HCT116 (cell line): ENCODE data around the gene PHACTR1. TPM values are rescaled to one million over a fixed set of nuclear protein-coding genes. Genes with fewer than 3 reads are reported as not detected.

Source experiments
- ATAC-seq: fragments of 200-7000 bp; cut with Tn5 transposase; 2 replicates; pipeline ENCODE4 v1.9.1; 2020; ENCODE audit warnings: mild to moderate bottlenecking, moderate library complexity
- BruUV-seq: library from RNA; stranded (reverse); fragments of 400-500 nt; replicated peaks from 2 replicates; lab custom pipeline; 2021; lab: Mats Ljungman, UMichigan
- CTCF ChIA-PET: fragments of 300-600 bp; sonication (Branson Sonifier 250); formaldehyde crosslinking; loops from one replicate; lab custom pipeline; 2021; ENCODE audit warnings: antibody characterized with exemption; lab: Charles Lee
- POLR2A ChIA-PET: fragments of 300-600, 350-600 bp; sonication (Branson Sonifier 250); formaldehyde crosslinking; loops from one replicate; lab custom pipeline; 2021; ENCODE audit warnings: antibody characterized with exemption; lab: Charles Lee
- RAD21 ChIA-PET, 2 experiments: fragments of 300-600 bp; sonication (Branson Sonifier 250); formaldehyde crosslinking; loops; one replicate each; lab custom pipeline; 2023; ENCODE audit warnings: low total read pairs in 2 of 2; ENCODE audit not compliant: uncharacterized antibody in 2 of 2, unreplicated experiment in 2 of 2, low non-redundant PET in 1 of 2; lab: Charles Lee
- DNase-seq: peaks from one replicate; pipeline ENCODE4 v3.0.0-alpha.2; 2010; ENCODE audit warnings: low read depth, low spot score
- H2AFZ ChIP-seq: fragments of 200-600 bp; shearing (Covaris generic), sonication (generic); 2 replicates; pipeline ENCODE4 v1.6.1; 2017; ENCODE audit warnings: low read depth, mixed run types, mixed read lengths, antibody characterized with exemption, low read length; ENCODE audit not compliant: poor library complexity, severe bottlenecking
- H3K27ac ChIP-seq: 2 replicates; pipeline ENCODE4 v1.5.1; 2012; ENCODE audit warnings: low read depth, low read length
- H3K27me3 ChIP-seq: fragments of 200-600 bp; sonication (generic); 2 replicates; pipeline ENCODE4 v1.6.1; 2016; ENCODE audit warnings: mixed run types, low read length, mixed read lengths; ENCODE audit not compliant: insufficient read depth
- H3K36me3 ChIP-seq, 2 experiments: fragments of 200-500 bp in 1 of 2; fragments of 200-600 bp in 1 of 2; sonication (Bioruptor generic) in 1 of 2; sonication (generic) in 1 of 2; 2 replicates each; pipeline versions ENCODE4 v1.5.1 to v1.6.1; 2014 to 2016; ENCODE audit warnings: low read length in 2 of 2, inconsistent platforms in 1 of 2, mixed read lengths in 1 of 2, mixed run types in 1 of 2; ENCODE audit not compliant: insufficient read depth in 2 of 2, control insufficient read depth in 1 of 2
- H3K4me1 ChIP-seq, 2 experiments: fragments of 200-600 bp in 1 of 2; sonication (generic) in 1 of 2; 2 replicates each; pipeline versions ENCODE4 v1.5.1 to v1.6.1; 2012 to 2017; ENCODE audit warnings: low read length in 2 of 2, inconsistent platforms in 1 of 2, mild to moderate bottlenecking in 1 of 2, mixed read lengths in 1 of 2, mixed run types in 1 of 2, moderate library complexity in 1 of 2; ENCODE audit not compliant: insufficient read depth in 2 of 2, control insufficient read depth in 1 of 2
- H3K4me2 ChIP-seq: fragments of 200-600 bp; sonication (generic); 2 replicates; pipeline ENCODE4 v1.6.1; 2017; ENCODE audit warnings: mixed run types, low read length, mixed read lengths
- H3K4me3 ChIP-seq, 2 experiments: fragments of 200-600 bp in 1 of 2; sonication (generic) in 1 of 2; replicated peaks in 1 of 2; 2 replicates each; pipeline ENCODE4 v1.5.1; 2011 to 2016; ENCODE audit warnings: low read length in 2 of 2, control low read depth in 1 of 2, low read depth in 1 of 2, mild to moderate bottlenecking in 1 of 2, mixed read lengths in 1 of 2, mixed run types in 1 of 2
- H3K79me2 ChIP-seq: fragments of 200-600 bp; sonication (generic); 2 replicates; pipeline ENCODE4 v1.6.1; 2017; ENCODE audit warnings: mild to moderate bottlenecking, mixed run types, low read length, moderate library complexity, mixed read lengths; ENCODE audit not compliant: insufficient read depth
- H3K9ac ChIP-seq: fragments of 200-600 bp; sonication (generic); 2 replicates; pipeline ENCODE4 v1.6.1; 2016; ENCODE audit warnings: low read length, mixed read lengths
- H3K9me2 ChIP-seq: fragments of 200-600 bp; sonication (generic), shearing (Covaris generic); 2 replicates; pipeline ENCODE4 v1.6.1; 2017; ENCODE audit warnings: mixed run types, mild to moderate bottlenecking, moderate library complexity; ENCODE audit not compliant: insufficient read depth
- H3K9me3 ChIP-seq, 2 experiments: fragments of 200-500 bp in 1 of 2; fragments of 200-600 bp in 1 of 2; sonication (Bioruptor generic) in 1 of 2; sonication (generic) in 1 of 2; 2 replicates each; pipeline ENCODE4 v1.6.1; 2014 to 2017; ENCODE audit warnings: low read length in 2 of 2, mixed read lengths in 2 of 2, inconsistent platforms in 1 of 2, low read depth in 1 of 2, mild to moderate bottlenecking in 1 of 2, mixed run types in 1 of 2, moderate library complexity in 1 of 2; ENCODE audit not compliant: control insufficient read depth in 1 of 2, insufficient read depth in 1 of 2
- H4K20me1 ChIP-seq: fragments of 200-600 bp; sonication (generic), shearing (Covaris generic); 2 replicates; pipeline ENCODE4 v1.6.1; 2017; ENCODE audit warnings: mixed run types, mild to moderate bottlenecking, moderate library complexity; ENCODE audit not compliant: insufficient read depth
- ATF3 ChIP-seq: IDR thresholded peaks from 2 replicates; pipeline ENCODE4 v1.6.1; 2012
- CBX3 ChIP-seq: IDR thresholded peaks from 2 replicates; pipeline ENCODE4 v1.6.1; 2012; ENCODE audit warnings: low read depth
- CTCF ChIP-seq, 3 experiments: fragments of 200-600 bp in 1 of 3; sonication (generic) in 1 of 3; IDR thresholded peaks in 2 of 3; conservative IDR thresholded peaks in 1 of 3; 2 replicates each; pipeline ENCODE4 v1.5.1; 2012 to 2017; ENCODE audit warnings: low read depth in 2 of 3, low read length in 2 of 3, antibody characterized with exemption in 1 of 3, borderline replicate concordance in 1 of 3, control low read depth in 1 of 3, mild to moderate bottlenecking in 1 of 3, mixed read lengths in 1 of 3, mixed run types in 1 of 3, moderate library complexity in 1 of 3; ENCODE audit not compliant: insufficient read depth in 1 of 3
- EZH2 ChIP-seq: fragments of 200-600 bp; sonication (generic); IDR thresholded peaks from 2 replicates; pipeline ENCODE4 v1.6.1; 2017; ENCODE audit warnings: antibody characterized with exemption, mixed run types
- EZH2phosphoT487 ChIP-seq: fragments of 200-600 bp; IDR thresholded peaks from 2 replicates; pipeline ENCODE4 v1.6.1; 2018; ENCODE audit warnings: antibody characterized with exemption, borderline replicate concordance
- FOSL1 ChIP-seq: IDR thresholded peaks from 2 replicates; pipeline ENCODE4 v1.6.1; 2012; ENCODE audit warnings: low read depth
- POLR2AphosphoS5 ChIP-seq: IDR thresholded peaks from 2 replicates; pipeline ENCODE4 v1.6.1; 2011; ENCODE audit warnings: mild to moderate bottlenecking, low read depth, low read length, moderate library complexity
- SIN3A ChIP-seq: IDR thresholded peaks from 2 replicates; pipeline ENCODE4 v1.6.1; 2012; ENCODE audit warnings: low read depth
- SP1 ChIP-seq: IDR thresholded peaks from 2 replicates; pipeline ENCODE4 v1.6.1; 2012; ENCODE audit warnings: low read depth
- TCF7L2 ChIP-seq: IDR thresholded peaks from 2 replicates; pipeline ENCODE4 v1.7.0; 2011; ENCODE audit warnings: borderline replicate concordance, inconsistent platforms; ENCODE audit not compliant: insufficient read depth, insufficient read length; ENCODE audit errors: extremely low read depth
- ZBTB33 ChIP-seq: IDR thresholded peaks from 2 replicates; pipeline ENCODE4 v1.6.1; 2011; ENCODE audit warnings: mild to moderate bottlenecking, low read length, moderate library complexity; ENCODE audit not compliant: insufficient replicate concordance; ENCODE audit errors: extremely low read depth
- ZFX ChIP-seq: fragments of 450-650 bp; IDR thresholded peaks from 2 replicates; pipeline ENCODE4 v1.6.1; 2017
- intact Hi-C: fragments of 100-400 bp; cut with micrococcal nuclease; formaldehyde crosslinking; loops from 2 replicates; pipeline ENCODE4 v1.10.0; 2022
- total RNA-seq: library from RNA; stranded (reverse); gene quantifications from one replicate; pipeline ENCODE4 v1.2.1, GENCODE V29; 2021; ENCODE audit not compliant: unreplicated experiment

Gene PHACTR1
- total RNA-seq, 1 experiment from 2014 or later = 0.17 TPM

- intact Hi-C loops = no loop called here
- DNase-seq (no peak), ATAC-seq (no peak)
- Histone ChIP-seq H3K27ac (no peak overlapping the region), H3K27me3 (peaks cover 24% of the 10 kb centered on the region; the same call in 1 of the 2 replicates), H3K9me3 (no peaks in the 10 kb centered on the region), H3K4me2 (no peak overlapping the region), H3K9ac (no peak overlapping the region), H3K4me1 (no peaks in the 10 kb centered on the region), H4K20me1 (no peaks in the 10 kb centered on the region), H2AFZ (no peak overlapping the region), H3K4me3 (no peak overlapping the region), H3K36me3 (no peaks in the 10 kb centered on the region), H3K79me2 (no peaks in the 10 kb centered on the region), H3K9me2 (no peaks in the 10 kb centered on the region)
- ChIA-PET POLR2A (no interaction called here), RAD21 (no interaction called here), CTCF (no interaction called here)
- TF ChIP-seq CTCF (IDR thresholded peaks at IDR 0.05 in 2 of 3, conservative IDR thresholded peaks at IDR 0.05 in 1 of 3; ENCODE audit: borderline replicate concordance in 1 of 3, insufficient read depth in 1 of 3, low read depth in 2 of 3, low read length in 2 of 3) (no peak), ZBTB33 (no peak), POLR2AphosphoS5 (no peak), ZFX (no peak), FOSL1 (no peak), ATF3 (no peak), SP1 (no peak), SIN3A (no peak), EZH2phosphoT487 (no peak), EZH2 (no peak), CBX3 (no peak), TCF7L2 (no peak)
- no TSS peak for BruUV-seq
Measured at GRCh38 chr6:13071550-13072345, 355.2 kb downstream of the PHACTR1 start.
